GM21423 (cell line): ENCODE data around the gene PCDHA12.
"Not testable (repeated sequence)": the region's sequence is repeated elsewhere in the genome, so short reads cannot be mapped to it uniquely, and the experiment has no call there.

Experiments
- ATAC-seq: cut with Tn5 transposase; IDR thresholded peaks from one replicate; pipeline ENCODE4 v1.9.1; 2021; ENCODE audit warnings: mild to moderate bottlenecking, moderate library complexity; ENCODE audit not compliant: unreplicated experiment

The PCDHA12 gene

GRCh38 chr5:140855772-140856674 lies 19.1 kb upstream of the PCDHA12 start, which contains the start of gene PCDHA10:
Gene PCDHA10 (plus strand): TSS chr5:140855897. CDS start chr5:140856049, 152 bp downstream.
- no peak for ATAC-seq

DNA sequence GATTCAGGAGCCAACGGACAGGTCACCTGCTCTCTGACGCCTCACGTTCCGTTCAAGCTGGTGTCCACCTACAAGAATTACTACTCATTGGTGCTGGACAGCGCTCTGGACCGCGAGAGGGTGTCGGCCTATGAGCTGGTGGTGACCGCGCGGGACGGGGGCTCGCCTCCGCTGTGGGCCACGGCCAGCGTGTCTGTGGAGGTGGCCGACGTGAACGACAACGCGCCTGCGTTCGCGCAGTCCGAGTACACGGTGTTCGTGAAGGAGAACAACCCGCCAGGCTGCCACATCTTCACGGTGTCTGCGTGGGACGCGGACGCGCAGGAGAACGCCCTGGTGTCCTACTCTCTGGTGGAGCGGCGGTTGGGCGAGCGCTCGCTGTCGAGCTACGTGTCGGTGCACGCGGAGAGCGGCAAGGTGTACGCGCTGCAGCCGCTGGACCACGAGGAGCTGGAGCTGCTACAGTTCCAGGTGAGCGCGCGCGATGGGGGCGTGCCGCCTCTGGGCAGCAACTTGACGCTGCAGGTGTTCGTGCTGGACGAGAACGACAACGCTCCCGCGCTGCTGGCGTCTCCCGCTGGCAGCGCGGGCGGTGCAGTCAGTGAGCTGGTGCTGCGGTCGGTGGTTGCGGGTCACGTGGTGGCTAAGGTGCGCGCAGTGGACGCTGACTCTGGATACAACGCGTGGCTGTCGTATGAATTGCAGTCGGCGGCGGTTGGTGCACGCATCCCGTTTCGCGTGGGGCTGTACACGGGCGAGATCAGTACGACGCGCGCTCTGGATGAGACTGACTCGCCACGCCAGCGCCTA lies 17.7 kb upstream of the PCDHA12 start:
- no peak for ATAC-seq

GRCh38 chr5:140857987-140858240 lies 17.2 kb upstream of the PCDHA12 start:
- no peak for ATAC-seq

- no peak for ATAC-seq
Observed at GRCh38 chr5:140862441-140863295, 12.4 kb upstream of the PCDHA12 start.

GRCh38 chr5:140868721-140869554 lies 6.2 kb upstream of the PCDHA12 start, which contains the start of gene PCDHA11:
Gene PCDHA11 (plus strand): TSS chr5:140868957. CDS start chr5:140869104, 147 bp downstream.
- no peak for ATAC-seq

DNA sequence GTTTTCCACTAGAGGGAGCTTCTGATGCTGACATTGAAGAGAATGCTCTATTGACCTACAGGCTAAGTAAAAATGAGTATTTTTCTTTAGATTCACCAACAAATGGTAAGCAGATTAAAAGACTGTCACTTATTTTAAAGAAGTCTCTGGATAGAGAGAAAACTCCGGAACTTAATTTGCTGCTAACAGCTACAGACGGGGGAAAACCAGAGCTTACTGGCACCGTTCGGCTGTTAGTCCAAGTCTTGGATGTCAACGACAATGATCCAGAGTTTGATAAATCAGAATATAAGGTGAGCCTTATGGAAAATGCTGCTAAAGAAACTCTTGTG lies 5.6 kb upstream of the PCDHA12 start:
- no peak for ATAC-seq

GRCh38 chr5:140870221-140871201 lies 4.6 kb upstream of the PCDHA12 start:
- ATAC-seq, result no peak

DNA sequence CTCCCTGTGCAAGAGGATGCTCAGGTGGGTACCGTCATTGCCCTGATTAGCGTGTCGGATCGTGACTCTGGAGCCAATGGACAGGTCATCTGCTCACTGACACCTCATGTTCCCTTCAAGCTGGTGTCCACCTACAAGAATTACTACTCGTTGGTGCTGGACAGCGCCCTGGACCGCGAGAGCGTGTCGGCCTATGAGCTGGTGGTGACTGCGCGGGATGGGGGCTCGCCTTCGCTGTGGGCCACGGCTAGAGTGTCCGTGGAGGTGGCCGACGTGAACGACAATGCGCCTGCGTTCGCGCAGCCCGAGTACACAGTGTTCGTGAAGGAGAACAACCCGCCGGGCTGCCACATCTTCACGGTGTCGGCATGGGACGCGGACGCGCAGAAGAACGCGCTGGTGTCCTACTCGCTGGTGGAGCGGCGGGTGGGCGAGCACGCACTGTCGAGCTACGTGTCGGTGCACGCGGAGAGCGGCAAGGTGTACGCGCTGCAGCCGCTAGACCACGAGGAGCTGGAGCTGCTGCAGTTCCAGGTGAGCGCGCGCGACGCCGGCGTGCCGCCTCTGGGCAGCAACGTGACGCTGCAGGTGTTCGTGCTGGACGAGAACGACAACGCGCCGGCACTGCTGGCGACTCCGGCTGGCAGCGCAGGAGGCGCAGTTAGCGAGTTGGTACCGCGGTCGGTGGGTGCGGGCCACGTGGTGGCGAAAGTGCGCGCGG lies 1.6 kb downstream of the PCDHA12 start:
- not testable (repeated sequence) for ATAC-seq

GRCh38 chr5:140877262-140877581 lies 2.1 kb downstream of the PCDHA12 start:
- ATAC-seq, result no peak

DNA sequence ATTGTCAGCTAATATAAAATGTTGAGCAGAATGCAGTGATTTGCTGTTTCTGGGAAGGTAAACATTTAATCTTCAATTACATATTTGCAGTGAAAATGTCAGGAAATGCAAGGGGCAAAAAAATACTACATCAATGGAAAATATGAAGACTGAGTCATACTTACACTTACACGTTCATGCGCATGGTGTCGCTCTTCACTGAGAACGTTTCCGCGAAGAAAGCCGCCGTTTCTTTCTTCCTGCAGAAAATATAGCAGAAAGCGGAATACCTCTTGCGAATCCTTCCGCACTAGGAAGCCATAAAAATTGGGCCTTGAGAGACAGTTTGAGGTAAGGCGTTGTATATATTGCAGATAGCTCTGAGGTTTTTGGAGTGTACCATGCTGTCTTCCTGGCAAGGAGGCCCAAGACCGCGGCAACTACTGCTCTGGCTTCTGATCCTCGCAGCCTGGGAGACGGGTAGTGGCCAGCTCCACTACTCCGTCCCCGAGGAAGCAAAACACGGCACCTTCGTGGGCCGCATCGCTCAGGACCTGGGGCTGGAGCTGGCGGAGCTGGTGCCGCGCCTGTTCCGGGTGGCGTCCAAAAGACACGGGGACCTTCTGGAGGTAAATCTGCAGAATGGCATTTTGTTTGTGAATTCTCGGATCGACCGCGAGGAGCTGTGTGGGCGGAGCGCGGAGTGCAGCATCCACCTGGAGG lies 6.9 kb downstream of the PCDHA12 start, which contains the start of gene PCDHA13:
Gene PCDHA13 (plus strand): TSS at position 236 of the 702 bp plus-strand sequence. CDS start 145 bp downstream, at position 381.
- no peak for ATAC-seq

- no peak for ATAC-seq
Observed at GRCh38 chr5:140882591-140882899, 7.4 kb downstream of the PCDHA12 start.

DNA sequence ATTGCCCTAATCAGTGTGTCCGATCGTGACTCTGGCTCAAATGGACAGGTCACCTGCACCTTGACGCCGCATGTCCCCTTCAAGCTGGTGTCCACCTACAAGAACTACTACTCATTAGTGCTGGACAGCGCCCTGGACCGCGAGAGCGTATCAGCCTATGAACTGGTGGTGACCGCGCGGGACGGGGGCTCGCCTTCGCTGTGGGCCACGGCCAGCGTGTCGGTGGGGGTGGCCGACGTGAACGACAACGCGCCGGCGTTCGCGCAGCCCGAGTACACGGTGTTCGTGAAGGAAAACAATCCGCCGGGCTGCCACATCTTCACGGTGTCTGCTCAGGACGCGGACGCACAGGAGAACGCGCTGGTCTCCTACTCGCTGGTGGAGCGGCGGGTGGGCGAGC lies 8.3 kb downstream of the PCDHA12 start:
- no peak for ATAC-seq

DNA sequence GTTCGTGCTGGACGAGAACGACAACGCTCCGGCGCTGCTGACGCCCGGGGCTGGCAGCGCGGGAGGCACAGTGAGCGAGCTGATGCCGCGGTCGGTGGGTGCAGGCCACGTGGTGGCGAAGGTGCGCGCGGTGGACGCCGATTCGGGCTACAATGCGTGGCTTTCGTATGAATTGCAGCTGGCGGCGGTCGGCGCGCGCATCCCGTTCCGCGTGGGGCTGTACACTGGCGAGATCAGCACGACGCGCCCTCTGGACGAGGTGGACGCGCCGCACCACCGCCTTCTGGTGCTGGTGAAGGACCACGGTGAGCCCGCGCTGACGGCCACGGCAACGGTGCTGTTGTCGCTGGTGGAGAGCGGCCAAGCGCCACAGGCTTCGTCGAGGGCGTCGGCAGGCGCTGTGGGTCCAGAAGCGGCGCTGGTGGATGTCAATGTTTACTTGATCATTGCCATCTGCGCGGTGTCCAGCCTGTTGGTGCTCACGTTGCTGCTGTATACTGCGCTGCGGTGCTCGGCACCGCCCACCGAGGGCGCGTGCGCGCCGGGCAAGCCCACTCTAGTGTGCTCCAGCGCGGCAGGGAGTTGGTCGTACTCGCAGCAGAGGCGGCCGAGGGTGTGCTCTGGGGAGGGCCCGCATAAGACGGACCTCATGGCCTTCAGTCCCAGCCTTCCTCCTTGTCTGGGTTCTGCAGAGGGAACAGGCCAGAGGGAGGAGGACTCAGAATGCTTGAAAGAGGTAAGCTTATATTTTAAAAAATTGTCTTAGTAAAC lies 9.0 kb downstream of the PCDHA12 start:
- no peak for ATAC-seq

GRCh38 chr5:140916325-140916724 lies 41.2 kb downstream of the PCDHA12 start:
- ATAC-seq, result no peak

DNA sequence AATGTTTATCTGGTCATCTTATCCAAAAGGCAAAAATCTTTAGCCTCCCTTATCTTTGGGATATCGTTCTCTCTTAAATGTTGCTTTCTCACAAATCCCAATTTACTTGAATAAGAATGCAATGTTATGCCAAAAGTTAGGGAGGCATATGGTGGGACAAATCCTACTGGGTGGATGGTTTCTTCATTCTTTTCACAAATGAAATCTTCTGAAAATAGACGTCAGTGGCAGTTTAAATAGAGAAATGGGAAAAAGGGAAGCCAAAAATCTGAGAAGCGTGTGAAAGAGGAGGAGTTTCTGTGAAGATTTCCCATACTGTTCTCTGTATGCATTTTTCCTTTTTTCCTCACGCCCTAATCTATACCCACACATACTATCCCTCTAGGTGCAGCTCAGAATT lies 48.5 kb downstream of the PCDHA12 start:
- ATAC-seq, result no peak

DNA sequence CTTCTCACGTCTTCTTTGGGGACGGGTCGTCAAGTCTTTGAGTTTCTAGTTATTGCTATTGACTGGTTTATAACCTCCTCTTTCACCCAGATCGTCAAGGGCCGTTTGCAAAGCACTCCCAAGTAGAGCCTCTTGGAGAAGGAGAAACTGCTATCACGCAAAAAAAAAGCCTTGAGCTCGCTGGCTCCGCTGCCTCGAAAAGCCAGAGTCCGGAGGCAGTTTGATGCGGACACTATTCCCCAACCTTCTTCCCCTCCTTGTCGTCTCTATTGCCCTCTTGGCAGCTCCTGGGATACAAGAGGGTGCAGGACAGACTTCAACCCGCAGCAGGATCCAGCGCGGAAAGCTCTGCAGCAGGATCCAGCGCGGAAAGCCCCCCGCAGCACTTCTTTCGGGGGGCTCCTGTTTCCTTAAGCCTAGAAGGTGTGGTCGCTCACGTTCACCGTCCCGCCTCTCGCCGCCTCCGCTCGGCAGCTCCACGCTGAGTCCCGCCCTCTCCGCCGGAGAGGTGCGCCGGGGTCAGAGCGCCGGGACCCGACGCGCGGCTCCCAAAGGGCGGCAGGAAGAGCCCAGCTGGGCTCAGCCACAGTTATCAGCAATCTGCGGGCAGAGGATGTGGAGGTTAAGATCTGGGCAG lies 50.8 kb downstream of the PCDHA12 start, which contains the start of gene PCDHAC1:
Gene PCDHAC1 (plus strand): TSS at position 494 of the 637 bp plus-strand sequence. CDS start 594 bp downstream, outside the sequence.
- no peak for ATAC-seq
